A549 treated with dexamethasone at 1 μM for 4 hours (cell line): Measurements from ENCODE around the gene COQ6. TPM values are rescaled to one million over a fixed set of nuclear protein-coding genes. Genes with fewer than 3 reads are reported as not detected.

Experiments
- total RNA-seq: library from RNA; stranded (reverse); fragments of 200-300 nt; extraction: Qiagen RNA extraction; gene quantifications from 5 replicates; pipeline ENCODE4 v1.2.3, GENCODE V29; 2022

COQ6 gene
- 22.1 to 26.4 TPM (median 23.9 TPM) in 5 replicates for total RNA-seq

DNA sequence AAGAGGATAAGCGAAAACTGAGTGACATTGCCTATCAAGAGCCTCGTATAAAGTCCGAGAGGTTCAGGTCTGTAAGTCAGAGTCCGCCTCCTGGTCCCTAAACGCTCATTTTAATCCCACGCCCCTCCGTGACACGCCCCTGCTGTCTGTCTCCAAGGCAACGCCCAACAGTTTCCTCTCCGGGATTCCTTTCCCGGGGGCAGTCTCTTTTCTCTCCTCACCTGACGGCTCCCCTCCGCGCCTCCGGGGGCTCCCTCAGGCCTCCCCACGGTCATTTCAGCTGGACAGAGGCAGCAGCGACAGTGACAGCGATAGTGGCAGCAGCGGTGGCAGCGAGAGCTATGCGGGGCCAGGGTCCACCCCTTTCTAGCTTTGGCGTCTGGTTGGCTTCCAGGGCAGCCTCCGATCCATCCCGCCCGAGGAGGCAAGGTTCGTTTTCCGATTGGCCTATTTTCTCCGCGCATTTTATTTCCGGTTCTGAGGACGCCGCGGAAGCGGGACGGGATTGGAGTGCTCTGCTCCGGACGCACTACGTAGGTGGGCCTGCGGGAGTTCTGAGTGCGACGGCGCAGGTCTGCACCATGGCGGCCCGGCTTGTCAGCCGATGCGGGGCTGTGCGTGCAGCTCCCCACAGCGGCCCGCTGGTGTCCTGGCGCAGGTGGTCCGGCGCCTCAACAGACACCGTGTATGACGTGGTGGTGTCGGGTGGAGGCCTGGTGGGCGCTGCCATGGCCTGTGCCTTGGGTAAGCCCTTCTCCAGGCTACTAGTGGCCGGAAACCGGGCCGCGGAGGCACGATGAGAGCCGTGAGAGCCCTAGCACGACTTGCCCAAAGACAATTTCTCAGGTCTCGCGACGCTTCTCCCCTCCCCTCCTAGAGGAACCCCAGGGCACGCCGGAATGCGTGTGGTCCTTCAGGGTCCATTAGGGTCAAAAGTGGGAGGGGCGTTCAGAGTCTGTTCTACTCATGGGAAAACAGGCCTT is at the start of gene COQ6, which contains the start of gene FAM161B:
Gene COQ6 (plus strand): TSS at position 551 of the 983 bp plus-strand sequence. CDS start 31 bp downstream, at position 582.
Gene FAM161B (minus strand): TSS at position 343 of the 983 bp plus-strand sequence. CDS start 68 bp downstream, at position 275.

Other genes with a start within 250 kb of the COQ6 start
- gene PNMA1, start 235.9 kb upstream of the COQ6 start, total RNA-seq = 57.7 to 64.9 TPM (median 61.1 TPM) in 5 replicates
- 7.3 to 9.9 TPM (median 8.3 TPM) in 5 replicates for gene PTGR2, start 98.5 kb upstream of the COQ6 start, total RNA-seq
- 43.5 to 52.3 TPM (median 44.7 TPM) in 5 replicates for gene ZNF410, start 63.4 kb upstream of the COQ6 start, total RNA-seq
- gene FAM161B, start 208 bp upstream of the COQ6 start, total RNA-seq = 1.3 to 1.9 TPM (median 1.7 TPM) in 5 replicates
- gene ENTPD5, start 69.0 kb downstream of the COQ6 start, total RNA-seq = 5.3 to 8.1 TPM (median 6.8 TPM) in 5 replicates
- 2.6 to 5.5 TPM (median 3.2 TPM) in 5 replicates for gene BBOF1, start 69.0 kb downstream of the COQ6 start, total RNA-seq
- 1.9 to 3.3 TPM (median 3.0 TPM) in 5 replicates for gene ALDH6A1, start 134.2 kb downstream of the COQ6 start, total RNA-seq
- gene LIN52, start 134.7 kb downstream of the COQ6 start, total RNA-seq = 3.5 to 7.0 TPM (median 4.5 TPM) in 5 replicates